ENCODE data around the gene OR5B2. TPM values are rescaled to one million over a fixed set of nuclear protein-coding genes. Genes with fewer than 3 reads are reported as not detected.

OR5B2 gene
- total RNA-seq (2021) (not detected in 3 replicates), Bru-seq, nascent RNA (not detected)
- long read RNA-seq, experiment 1, result 0 reads
- long read RNA-seq, experiment 2, result 0 reads
- long read RNA-seq, experiment 3, result 0 reads

DNA sequence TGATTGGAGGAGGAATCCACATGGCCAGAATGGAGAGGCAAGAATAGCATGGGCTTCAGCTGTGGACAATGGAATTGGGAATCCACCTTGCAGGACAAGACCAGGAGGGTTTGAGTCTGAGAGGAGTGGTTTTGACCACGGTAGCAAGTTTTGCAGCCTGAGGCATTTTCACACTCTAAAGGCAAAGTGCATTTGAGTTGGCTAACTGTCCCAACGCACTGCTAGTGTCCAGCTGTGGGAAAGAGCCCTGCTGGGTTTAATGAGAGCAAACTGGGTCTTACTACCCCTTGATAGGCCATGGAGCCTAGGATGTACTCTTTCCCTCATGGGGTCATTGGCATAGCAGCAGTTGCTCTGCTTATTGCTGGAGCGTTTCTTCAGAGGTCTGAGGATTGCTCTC lies at the start of gene OR5B2:
OR5B2 (minus strand) TSS at position 101 of the 400 bp plus-strand sequence. CDS start 4,860 bp downstream, outside the sequence.
- DNase-seq (ENCODE audit: low spot score) (no peak), ATAC-seq (no peak)
- POLR2A ChIA-PET, result no interaction called here
- H3K36me3 Mint-ChIP-seq, result no peaks in the 10 kb centered on the region
- no peak within 1 kb of the TSS for H3K4me3 Mint-ChIP-seq
- TF ChIP-seq ZNF219 (CRISPR knock-in tag; IDR thresholded peaks at IDR 0.05; ENCODE audit: borderline replicate concordance) (no peak), JUN (CRISPR knock-in tag; IDR thresholded peaks at IDR 0.05) (no peak), SP1 (CRISPR knock-in tag; conservative IDR thresholded peaks at IDR 0.05) (no peak), CDX4 (CRISPR knock-in tag; IDR thresholded peaks at IDR 0.05; ENCODE audit: borderline replicate concordance) (no peak), ESRRA (CRISPR knock-in tag; IDR thresholded peaks at IDR 0.05; ENCODE audit: borderline replicate concordance) (no peak), NR3C1 (CRISPR knock-in tag; conservative IDR thresholded peaks at IDR 0.05; ENCODE audit: low read depth) (no peak), ZNF512 (CRISPR knock-in tag; IDR thresholded peaks at IDR 0.05; ENCODE audit: borderline replicate concordance) (no peak), FOXP1 (CRISPR knock-in tag; IDR thresholded peaks at IDR 0.05; ENCODE audit: borderline replicate concordance) (no peak), AR (CRISPR knock-in tag; IDR thresholded peaks at IDR 0.05) (no peak), FOXJ3 (CRISPR knock-in tag; IDR thresholded peaks at IDR 0.05; ENCODE audit: borderline replicate concordance) (no peak), USF1 (CRISPR knock-in tag; IDR thresholded peaks at IDR 0.05) (no peak)
- TF ChIP-seq, protein P1, sequence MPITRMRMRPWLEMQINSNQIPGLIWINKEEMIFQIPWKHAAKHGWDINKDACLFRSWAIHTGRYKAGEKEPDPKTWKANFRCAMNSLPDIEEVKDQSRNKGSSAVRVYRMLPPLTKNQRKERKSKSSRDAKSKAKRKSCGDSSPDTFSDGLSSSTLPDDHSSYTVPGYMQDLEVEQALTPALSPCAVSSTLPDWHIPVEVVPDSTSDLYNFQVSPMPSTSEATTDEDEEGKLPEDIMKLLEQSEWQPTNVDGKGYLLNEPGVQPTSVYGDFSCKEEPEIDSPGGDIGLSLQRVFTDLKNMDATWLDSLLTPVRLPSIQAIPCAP (CRISPR knock-in tag; IDR thresholded peaks at IDR 0.05), result no peak
- no peak within 1 kb of the TSS for H3K27ac Mint-ChIP-seq
- no peaks in the 10 kb centered on the region for H3K27me3 Mint-ChIP-seq (ENCODE audit: low read depth)
- CTCF ChIA-PET, result no interaction called here
- H3K4me1 Mint-ChIP-seq, result peaks cover 29% of the 10 kb centered on the region
- H3K9me3 Mint-ChIP-seq, result peaks cover under 1% of the 10 kb centered on the region; the same call in 1 of the 2 replicates

- Mint-ChIP-seq H3K27ac (no peak overlapping the region), H3K4me3 (no peak overlapping the region), H3K36me3 (peaks cover 37% of the 10 kb centered on the region), H3K4me1 (no peaks in the 10 kb centered on the region), H3K27me3 (ENCODE audit: low read depth) (peaks cover 3% of the 10 kb centered on the region; the same call in 1 of the 2 replicates), H3K9me3 (peaks cover 71% of the 10 kb centered on the region)
- no peak for DNase-seq (ENCODE audit: low spot score)
- ChIA-PET POLR2A (interaction anchor here (0.6 kb wide), 1 partner anchor 735 kb away, joined by 3 read pairs; no protein-coding TSS in a partner anchor), CTCF (no interaction called here)
- ATAC-seq, result no peak
- peak; percentile 85 for TF ChIP-seq ZNF317 (CRISPR knock-in tag; IDR thresholded peaks at IDR 0.05; ENCODE audit: borderline replicate concordance, low read depth)
- TF ChIP-seq GABPB1 (CRISPR knock-in tag; IDR thresholded peaks at IDR 0.05), result no peak
Measured at GRCh38 chr11:58471892-58472291, 44.0 kb upstream of the OR5B2 start.

DNA sequence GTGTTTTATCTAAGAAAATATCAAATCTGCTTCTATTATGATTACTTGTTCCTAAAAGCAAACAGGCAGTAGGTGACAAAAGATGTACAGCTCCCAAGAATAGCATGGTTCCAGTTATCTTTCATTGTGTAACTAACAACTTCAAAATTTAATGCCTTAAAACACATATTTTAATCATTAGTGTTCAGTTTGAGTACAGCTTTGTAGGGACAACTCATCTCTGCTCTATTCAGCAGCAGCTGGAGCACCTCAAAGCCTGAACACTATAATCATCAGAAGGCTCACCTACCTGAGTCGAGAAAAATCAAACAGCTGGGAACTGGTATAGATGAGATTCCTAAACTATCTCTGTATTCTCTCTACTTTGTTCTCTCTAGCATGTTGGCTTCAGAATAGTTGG lies 38.4 kb upstream of the OR5B2 start:
- POLR2A ChIA-PET, result no interaction called here
- H3K36me3 Mint-ChIP-seq, result peaks cover 9% of the 10 kb centered on the region
- H3K4me3 Mint-ChIP-seq, result no peak overlapping the region
- DNase-seq (ENCODE audit: low spot score) (no peak), ATAC-seq (no peak)
- no peaks in the 10 kb centered on the region for H3K4me1 Mint-ChIP-seq
- H3K27me3 Mint-ChIP-seq (ENCODE audit: low read depth), result no peaks in the 10 kb centered on the region
- H3K9me3 Mint-ChIP-seq, result peaks cover 25% of the 10 kb centered on the region
- CTCF ChIA-PET, result interaction anchor here (1.2 kb wide), 1 partner anchor 57 kb away, joined by 4 read pairs; no protein-coding TSS in a partner anchor
- no peak overlapping the region for H3K27ac Mint-ChIP-seq
- TF ChIP-seq USF1 (CRISPR knock-in tag; IDR thresholded peaks at IDR 0.05) (no peak), ZNF512 (CRISPR knock-in tag; IDR thresholded peaks at IDR 0.05; ENCODE audit: borderline replicate concordance) (no peak), ETV6 (CRISPR knock-in tag; IDR thresholded peaks at IDR 0.05) (no peak), FOXK1 (CRISPR knock-in tag; IDR thresholded peaks at IDR 0.05) (no peak)
- TF ChIP-seq, protein P2, sequence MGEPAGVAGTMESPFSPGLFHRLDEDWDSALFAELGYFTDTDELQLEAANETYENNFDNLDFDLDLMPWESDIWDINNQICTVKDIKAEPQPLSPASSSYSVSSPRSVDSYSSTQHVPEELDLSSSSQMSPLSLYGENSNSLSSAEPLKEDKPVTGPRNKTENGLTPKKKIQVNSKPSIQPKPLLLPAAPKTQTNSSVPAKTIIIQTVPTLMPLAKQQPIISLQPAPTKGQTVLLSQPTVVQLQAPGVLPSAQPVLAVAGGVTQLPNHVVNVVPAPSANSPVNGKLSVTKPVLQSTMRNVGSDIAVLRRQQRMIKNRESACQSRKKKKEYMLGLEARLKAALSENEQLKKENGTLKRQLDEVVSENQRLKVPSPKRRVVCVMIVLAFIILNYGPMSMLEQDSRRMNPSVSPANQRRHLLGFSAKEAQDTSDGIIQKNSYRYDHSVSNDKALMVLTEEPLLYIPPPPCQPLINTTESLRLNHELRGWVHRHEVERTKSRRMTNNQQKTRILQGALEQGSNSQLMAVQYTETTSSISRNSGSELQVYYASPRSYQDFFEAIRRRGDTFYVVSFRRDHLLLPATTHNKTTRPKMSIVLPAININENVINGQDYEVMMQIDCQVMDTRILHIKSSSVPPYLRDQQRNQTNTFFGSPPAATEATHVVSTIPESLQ (CRISPR knock-in tag; IDR thresholded peaks at IDR 0.05), result no peak
- TF ChIP-seq, protein P3, sequence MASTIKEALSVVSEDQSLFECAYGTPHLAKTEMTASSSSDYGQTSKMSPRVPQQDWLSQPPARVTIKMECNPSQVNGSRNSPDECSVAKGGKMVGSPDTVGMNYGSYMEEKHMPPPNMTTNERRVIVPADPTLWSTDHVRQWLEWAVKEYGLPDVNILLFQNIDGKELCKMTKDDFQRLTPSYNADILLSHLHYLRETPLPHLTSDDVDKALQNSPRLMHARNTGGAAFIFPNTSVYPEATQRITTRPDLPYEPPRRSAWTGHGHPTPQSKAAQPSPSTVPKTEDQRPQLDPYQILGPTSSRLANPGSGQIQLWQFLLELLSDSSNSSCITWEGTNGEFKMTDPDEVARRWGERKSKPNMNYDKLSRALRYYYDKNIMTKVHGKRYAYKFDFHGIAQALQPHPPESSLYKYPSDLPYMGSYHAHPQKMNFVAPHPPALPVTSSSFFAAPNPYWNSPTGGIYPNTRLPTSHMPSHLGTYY (CRISPR knock-in tag; IDR thresholded peaks at IDR 0.05), result no peak

Data from WTC11 (cell line).